Testis (tissue), 2 donors: ENCODE results near the gene PCNX4.

ENCODE experiments used
- CTCF ChIP-seq, 3 experiments: fragments of 450-650 bp in 2 of 3; fragments of 200-600 bp in 1 of 3; sonication (generic) in 1 of 3; IDR thresholded peaks; one replicate each; pipeline ENCODE4 v1.5.1; 2016 to 2019; ENCODE audit warnings: antibody characterized with exemption in 3 of 3, mild to moderate bottlenecking in 2 of 3, moderate library complexity in 1 of 3
- POLR2A ChIP-seq: fragments of 450-650 bp; IDR thresholded peaks from one replicate; pipeline ENCODE4 v1.6.1; 2017; ENCODE audit warnings: antibody characterized with exemption, mild to moderate bottlenecking, moderate library complexity

GRCh38 chr14:60079723-60080122 is 12.0 kb upstream of the PCNX4 start:
- TF ChIP-seq CTCF (IDR thresholded peaks at IDR 0.05), result no peak
- TF ChIP-seq POLR2A, result no peak
